Cardiac muscle cell (in vitro differentiated cells and primary cell): ENCODE data around the gene MRGPRD. TPM values are rescaled to one million over a fixed set of nuclear protein-coding genes. Genes with fewer than 3 reads are reported as not detected.
A peak's percentile ranks its signal among the peaks of the same experiment; 100 is the strongest.

Experiments
- DNase-seq, 2 donors: peaks; one replicate each; pipeline versions ENCODE4 v3.0.0 to v3.0.0-alpha.2; 2010 to 2017; ENCODE audit warnings: low read depth in 1 of 2, low spot score in 1 of 2
- H3K27ac ChIP-seq: fragments of 200-600 bp; sonication (generic); 2 replicates; pipeline ENCODE4 v1.5.1; 2016
- H3K27me3 ChIP-seq: fragments of 200-600 bp; sonication (generic); 2 replicates; pipeline ENCODE4 v1.6.0; 2016; ENCODE audit warnings: control low read depth
- H3K36me3 ChIP-seq: fragments of 200-600 bp; sonication (generic); 2 replicates; pipeline ENCODE4 v1.5.1; 2016; ENCODE audit warnings: control low read depth
- H3K4me1 ChIP-seq: fragments of 200-600 bp; sonication (generic); 2 replicates; pipeline ENCODE4 v1.8.1; 2017; ENCODE audit warnings: low read depth, mild to moderate bottlenecking, mixed run types
- H3K4me3 ChIP-seq: fragments of 200-600 bp; sonication (generic); 2 replicates; pipeline ENCODE4 v1.5.1; 2016; ENCODE audit warnings: mild to moderate bottlenecking
- H3K9me3 ChIP-seq: fragments of 200-600 bp; sonication (generic); 2 replicates; pipeline ENCODE4 v1.5.1; 2017; ENCODE audit warnings: low read depth, mild to moderate bottlenecking, control low read depth
- polyA plus RNA-seq: library from polyadenylated mRNA; unstranded; fragments of >200 nt; fragmentation: Nextera tagmentation; extraction: Ambion mirVana; gene quantifications from 2 replicates; pipeline ENCODE4 v1.2.1, GENCODE V29; 2016
- total RNA-seq: library from RNA; depleted of rRNA; stranded (reverse); fragments of >200 nt; gene quantifications from 2 replicates; pipeline ENCODE4 v1.2.3, GENCODE V29; 2016
- TF ChIP-seq, protein P1 (sequence below): IDR thresholded peaks from 2 replicates; pipeline ENCODE4 v1.5.1; 2012; ENCODE audit warnings: low read depth, mild to moderate bottlenecking, low read length

The MRGPRD gene
- total and polyA plus RNA-seq, 2 experiments from 2014 or later: not detected

DNA sequence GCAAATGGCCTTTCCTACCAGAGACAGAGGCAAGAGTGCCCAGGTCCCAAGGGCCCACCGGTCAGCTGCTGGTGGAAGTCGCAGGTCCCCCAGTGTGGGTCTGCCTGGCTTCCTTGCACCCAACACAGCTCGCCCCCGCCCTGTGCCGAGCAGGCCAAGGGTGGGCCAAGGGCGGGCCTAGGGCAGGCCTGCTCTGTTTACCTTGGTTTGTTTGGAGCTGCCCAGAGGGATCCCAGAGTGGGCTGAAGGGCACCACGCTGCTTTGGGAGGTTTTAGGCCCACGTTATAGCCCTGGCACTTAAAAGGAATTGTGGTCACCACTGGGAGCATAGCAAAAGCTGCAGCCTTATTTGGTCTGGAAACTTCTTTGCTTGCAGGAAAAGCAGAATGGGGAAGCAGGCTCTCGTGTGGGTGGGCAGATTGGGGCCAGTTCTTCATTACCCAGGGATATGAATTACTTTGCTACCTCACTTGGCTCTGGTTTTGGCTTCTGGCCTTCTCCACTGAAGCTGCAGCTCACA, 38.0 kb downstream of the MRGPRD start:
- H3K9me3 ChIP-seq: no peaks in the 10 kb centered on the region
- peaks cover 3% of the 10 kb centered on the region for H3K36me3 ChIP-seq
- H3K4me1 ChIP-seq: no peaks in the 10 kb centered on the region
- peak in 1 of 2 donors; percentile 41 for DNase-seq
- TF ChIP-seq, protein P1, sequence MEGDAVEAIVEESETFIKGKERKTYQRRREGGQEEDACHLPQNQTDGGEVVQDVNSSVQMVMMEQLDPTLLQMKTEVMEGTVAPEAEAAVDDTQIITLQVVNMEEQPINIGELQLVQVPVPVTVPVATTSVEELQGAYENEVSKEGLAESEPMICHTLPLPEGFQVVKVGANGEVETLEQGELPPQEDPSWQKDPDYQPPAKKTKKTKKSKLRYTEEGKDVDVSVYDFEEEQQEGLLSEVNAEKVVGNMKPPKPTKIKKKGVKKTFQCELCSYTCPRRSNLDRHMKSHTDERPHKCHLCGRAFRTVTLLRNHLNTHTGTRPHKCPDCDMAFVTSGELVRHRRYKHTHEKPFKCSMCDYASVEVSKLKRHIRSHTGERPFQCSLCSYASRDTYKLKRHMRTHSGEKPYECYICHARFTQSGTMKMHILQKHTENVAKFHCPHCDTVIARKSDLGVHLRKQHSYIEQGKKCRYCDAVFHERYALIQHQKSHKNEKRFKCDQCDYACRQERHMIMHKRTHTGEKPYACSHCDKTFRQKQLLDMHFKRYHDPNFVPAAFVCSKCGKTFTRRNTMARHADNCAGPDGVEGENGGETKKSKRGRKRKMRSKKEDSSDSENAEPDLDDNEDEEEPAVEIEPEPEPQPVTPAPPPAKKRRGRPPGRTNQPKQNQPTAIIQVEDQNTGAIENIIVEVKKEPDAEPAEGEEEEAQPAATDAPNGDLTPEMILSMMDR: no peak
- H3K4me3 ChIP-seq: no peak overlapping the region
- peak overlapping the region; percentile 71 for H3K27ac ChIP-seq
- no peaks in the 10 kb centered on the region for H3K27me3 ChIP-seq

DNA sequence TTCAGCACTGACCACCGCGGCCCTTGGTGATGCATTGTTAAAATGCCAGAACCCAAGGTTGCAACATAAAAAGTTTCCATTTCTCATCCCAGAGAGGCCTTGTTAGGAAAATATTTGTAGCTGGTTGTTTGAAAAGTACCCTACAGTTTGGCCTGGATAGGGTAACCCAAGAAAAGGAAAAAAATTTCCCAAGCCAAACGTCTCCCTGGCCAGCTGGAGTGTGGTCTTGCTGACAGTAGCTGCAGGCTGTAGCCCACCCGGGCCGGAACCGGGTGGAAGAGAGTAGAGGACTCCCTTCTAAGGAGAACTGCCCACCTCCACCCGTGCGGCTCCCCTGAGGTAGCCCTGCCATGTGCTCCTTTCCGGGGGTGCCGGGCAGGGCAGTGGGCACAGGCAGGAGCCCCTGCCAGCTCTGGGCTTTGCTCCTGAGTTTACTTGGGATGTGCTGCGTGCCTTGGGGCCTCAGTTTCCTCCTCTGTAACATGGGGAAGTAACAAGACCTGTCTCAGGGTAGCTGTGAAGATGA, 38.6 kb downstream of the MRGPRD start:
- H3K4me1 ChIP-seq: no peaks in the 10 kb centered on the region
- no peak overlapping the region for H3K4me3 ChIP-seq
- H3K27ac ChIP-seq: peak overlapping the region; percentile 71
- H3K9me3 ChIP-seq: no peaks in the 10 kb centered on the region
- TF ChIP-seq, protein P1: no peak
- H3K36me3 ChIP-seq: peaks cover 7% of the 10 kb centered on the region
- DNase-seq: no peak
- H3K27me3 ChIP-seq: no peaks in the 10 kb centered on the region

DNA sequence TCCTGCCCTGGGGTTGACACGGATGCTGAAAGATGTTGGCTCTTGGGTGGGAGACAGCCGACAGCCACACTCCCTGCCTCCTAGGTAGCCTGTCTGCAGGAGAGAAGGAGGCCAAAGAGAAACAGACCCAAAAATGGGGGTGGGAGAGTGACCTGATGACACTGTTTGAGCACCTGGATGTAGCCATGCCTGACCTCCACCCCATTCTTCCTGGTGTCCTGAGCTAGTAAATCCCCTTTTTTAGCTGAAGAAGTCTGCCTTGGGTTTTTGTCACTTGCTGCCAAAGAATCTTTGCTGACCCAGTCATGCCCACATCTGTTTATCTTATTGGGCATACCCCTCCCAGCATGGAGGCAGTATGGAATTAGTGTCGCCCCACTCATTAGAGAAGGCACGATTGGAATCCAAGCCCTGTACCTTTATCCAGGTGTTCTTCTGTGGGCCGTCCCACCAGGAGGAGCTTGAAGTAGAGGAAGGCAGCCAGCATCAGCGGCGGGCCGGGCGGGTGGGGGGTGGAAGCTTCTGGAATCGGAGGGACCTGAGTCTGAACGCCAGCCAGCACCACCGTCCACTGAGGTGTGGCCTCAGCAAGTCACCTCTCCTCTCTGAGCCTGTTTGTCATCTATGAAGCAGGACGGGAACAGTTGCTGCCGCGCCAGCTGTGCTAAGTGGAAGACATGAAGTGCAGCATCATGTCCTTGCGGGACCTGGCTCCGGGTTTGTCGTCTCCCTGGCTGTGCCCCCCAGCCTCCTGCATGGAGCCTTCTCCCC, 39.3 kb downstream of the MRGPRD start:
- Histone ChIP-seq H3K9me3 (no peaks in the 10 kb centered on the region), H3K4me1 (no peaks in the 10 kb centered on the region), H3K4me3 (no peak overlapping the region), H3K27me3 (no peaks in the 10 kb centered on the region), H3K36me3 (peaks cover 10% of the 10 kb centered on the region), H3K27ac (peak overlapping the region; percentile 71)
- DNase-seq: no peak
- TF ChIP-seq, protein P1: no peak

DNA sequence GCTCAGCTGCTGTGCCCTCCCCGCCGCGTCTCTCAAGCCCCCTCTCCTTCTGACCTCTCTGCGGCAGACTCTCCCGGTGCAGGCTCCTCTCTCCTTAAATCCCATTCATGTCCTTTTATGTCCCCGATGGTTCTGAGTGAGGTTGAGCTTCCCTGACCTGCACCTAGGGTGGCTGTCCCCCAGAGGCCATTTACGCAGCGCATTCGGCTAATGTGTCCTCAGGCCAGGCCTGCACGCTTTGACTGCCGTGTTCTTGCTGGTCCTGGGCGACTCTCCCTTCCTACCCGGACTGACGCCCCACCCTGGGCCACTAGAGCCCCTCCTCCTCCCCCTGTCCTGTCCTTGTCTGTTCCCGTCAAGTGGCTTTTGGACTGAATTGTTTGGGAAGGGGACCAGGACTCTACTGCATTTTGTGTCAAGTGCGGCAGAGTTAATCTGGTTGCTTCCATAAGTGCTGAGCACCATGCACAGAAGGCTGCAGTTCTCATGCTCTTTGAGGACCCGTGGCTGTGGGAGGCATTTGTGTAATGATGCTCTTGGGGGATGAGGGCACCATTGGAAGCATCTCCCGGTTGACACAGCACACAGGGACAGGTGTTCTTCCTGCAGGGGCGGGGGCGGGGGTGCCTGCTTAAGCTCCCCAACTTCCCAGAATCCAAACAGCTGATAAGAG, 40.0 kb downstream of the MRGPRD start:
- Histone ChIP-seq H3K36me3 (peaks cover 15% of the 10 kb centered on the region), H3K4me1 (no peaks in the 10 kb centered on the region), H3K27ac (no peak overlapping the region), H3K4me3 (no peak overlapping the region), H3K27me3 (no peaks in the 10 kb centered on the region), H3K9me3 (no peaks in the 10 kb centered on the region)
- no peak for DNase-seq
- TF ChIP-seq, protein P1: no peak

DNA sequence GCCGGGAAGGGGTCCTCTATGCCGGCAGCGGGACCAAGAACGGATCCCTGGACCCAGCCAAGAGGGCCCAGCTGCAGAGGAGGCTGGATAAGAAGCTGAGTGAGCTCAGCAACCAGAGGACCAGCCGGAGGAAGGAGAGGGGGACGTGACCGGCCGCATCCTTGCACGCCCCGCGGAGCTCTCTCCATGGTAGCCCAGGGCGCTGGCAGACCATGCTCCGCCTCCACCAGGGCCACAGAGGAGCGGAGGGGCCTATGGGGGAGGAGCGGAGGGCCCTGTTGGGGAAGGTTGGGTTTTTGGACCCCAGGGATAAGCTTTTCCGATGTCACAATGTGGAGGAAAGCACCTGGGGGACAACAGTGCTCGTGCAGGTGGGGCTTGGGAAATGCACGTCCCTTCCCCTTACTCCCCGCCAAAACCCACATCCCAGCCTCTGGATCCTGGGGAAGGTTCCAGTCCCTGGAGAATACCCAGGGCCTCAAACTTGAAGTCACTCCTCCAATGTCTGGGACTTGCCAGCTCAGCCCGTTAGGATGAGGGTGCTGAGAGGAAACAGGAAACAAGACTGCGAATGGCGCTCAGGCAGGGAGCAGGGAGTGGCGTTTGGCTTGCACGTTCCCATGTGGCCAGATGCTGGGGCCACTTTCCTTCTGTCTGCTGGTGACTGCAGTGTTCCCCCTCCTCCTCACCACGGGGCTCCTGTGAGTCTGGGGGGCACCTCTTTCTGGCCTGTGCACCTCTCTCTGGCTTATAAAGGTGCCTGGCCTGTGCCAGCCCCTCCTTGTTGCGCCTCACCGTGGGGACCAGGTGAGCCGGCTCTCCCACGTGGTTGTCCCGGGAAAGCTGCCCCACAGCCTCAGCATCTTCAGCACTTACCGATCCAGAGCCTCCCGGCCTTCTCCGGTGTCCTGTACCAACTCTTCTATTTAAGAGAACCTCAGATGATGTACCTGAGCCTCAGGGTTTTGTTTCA, 40.9 kb downstream of the MRGPRD start:
- no peak for DNase-seq
- Histone ChIP-seq H3K9me3 (no peaks in the 10 kb centered on the region), H3K4me1 (no peaks in the 10 kb centered on the region), H3K36me3 (peaks cover 18% of the 10 kb centered on the region), H3K27me3 (no peaks in the 10 kb centered on the region), H3K4me3 (no peak overlapping the region), H3K27ac (no peak overlapping the region)
- TF ChIP-seq, protein P1: no peak
